Breast epithelium (tissue), 3 donors: ENCODE data around the gene USP22.

Experiments
- CTCF ChIP-seq, 3 donors: fragments of 450-650 bp; IDR thresholded peaks; one replicate each; pipeline ENCODE4 v1.5.1; 2016 to 2017; ENCODE audit warnings: antibody characterized with exemption in 3 of 3, mild to moderate bottlenecking in 3 of 3, moderate library complexity in 3 of 3
- POLR2A ChIP-seq: fragments of 450-650 bp; IDR thresholded peaks from one replicate; pipeline ENCODE4 v1.6.1; 2016; ENCODE audit warnings: antibody characterized with exemption, mild to moderate bottlenecking, moderate library complexity
- POLR2AphosphoS5 ChIP-seq, 3 donors: sonication (generic); formaldehyde crosslinking; IDR thresholded peaks; one replicate each; pipeline ENCODE4 v1.6.1; 2017; ENCODE audit warnings: antibody characterized with exemption in 3 of 3

- TF ChIP-seq CTCF (IDR thresholded peaks at IDR 0.05) (no peak), POLR2AphosphoS5 (IDR thresholded peaks at IDR 0.05) (no peak), POLR2A (no peak)
These were observed 63.1 kb downstream of the USP22 start for GRCh38 chr17:20979792-20980083.
